A673 (cell line): Measurements from ENCODE around the gene SMU1.

Source experiments
- EZH2 ChIP-seq: fragments of 200-600 bp; sonication (generic); IDR thresholded peaks from 2 replicates; pipeline ENCODE4 v1.6.1; 2017; ENCODE audit warnings: borderline replicate concordance, low read depth, mild to moderate bottlenecking, mixed read lengths, antibody characterized with exemption, low read length; ENCODE audit not compliant: poor library complexity, severe bottlenecking
- TF ChIP-seq, protein P1 (sequence below): fragments of 300-800, 200-600 bp; sonication (generic); conservative IDR thresholded peaks from 2 replicates; pipeline ENCODE4 v1.5.1; 2017; ENCODE audit warnings: low read depth, mild to moderate bottlenecking, antibody characterized with exemption, low read length, moderate library complexity, mixed read lengths

DNA sequence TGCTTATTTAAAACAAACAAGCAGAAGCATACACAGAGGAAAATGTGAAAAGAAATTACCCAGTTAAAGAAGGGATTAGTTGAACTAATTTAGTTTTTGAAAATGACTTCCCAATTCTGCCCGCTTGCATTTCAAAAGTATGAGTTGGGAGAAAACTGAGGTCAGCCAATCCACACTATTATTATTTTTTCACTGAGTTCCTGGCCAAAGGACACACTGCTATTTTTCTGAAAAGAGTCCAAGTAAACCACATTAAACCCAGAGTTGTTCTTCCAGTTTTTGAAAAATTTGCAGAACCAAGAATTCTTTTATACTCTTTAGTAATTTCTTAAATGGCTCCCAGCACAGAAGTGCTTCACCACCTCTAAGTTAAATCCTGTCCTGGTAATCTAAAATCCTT lies 7.5 kb downstream of the SMU1 start:
- TF ChIP-seq, protein P1, sequence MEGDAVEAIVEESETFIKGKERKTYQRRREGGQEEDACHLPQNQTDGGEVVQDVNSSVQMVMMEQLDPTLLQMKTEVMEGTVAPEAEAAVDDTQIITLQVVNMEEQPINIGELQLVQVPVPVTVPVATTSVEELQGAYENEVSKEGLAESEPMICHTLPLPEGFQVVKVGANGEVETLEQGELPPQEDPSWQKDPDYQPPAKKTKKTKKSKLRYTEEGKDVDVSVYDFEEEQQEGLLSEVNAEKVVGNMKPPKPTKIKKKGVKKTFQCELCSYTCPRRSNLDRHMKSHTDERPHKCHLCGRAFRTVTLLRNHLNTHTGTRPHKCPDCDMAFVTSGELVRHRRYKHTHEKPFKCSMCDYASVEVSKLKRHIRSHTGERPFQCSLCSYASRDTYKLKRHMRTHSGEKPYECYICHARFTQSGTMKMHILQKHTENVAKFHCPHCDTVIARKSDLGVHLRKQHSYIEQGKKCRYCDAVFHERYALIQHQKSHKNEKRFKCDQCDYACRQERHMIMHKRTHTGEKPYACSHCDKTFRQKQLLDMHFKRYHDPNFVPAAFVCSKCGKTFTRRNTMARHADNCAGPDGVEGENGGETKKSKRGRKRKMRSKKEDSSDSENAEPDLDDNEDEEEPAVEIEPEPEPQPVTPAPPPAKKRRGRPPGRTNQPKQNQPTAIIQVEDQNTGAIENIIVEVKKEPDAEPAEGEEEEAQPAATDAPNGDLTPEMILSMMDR: no peak
- no peak for TF ChIP-seq EZH2
